Measurements from ENCODE around the gene PGLYRP2. TPM values are rescaled to one million over a fixed set of nuclear protein-coding genes. Genes with fewer than 3 reads are reported as not detected.

PGLYRP2 gene
- total and polyA plus RNA-seq, 2 donors (not counting 1 experiment from before 2014, with no cell fraction given), result not detected

- H3K36me3 ChIP-seq (ENCODE audit: control insufficient read depth, insufficient read depth, low read length), result no peaks in the 10 kb centered on the region
- no peaks in the 10 kb centered on the region for H3K79me2 ChIP-seq (ENCODE audit: control insufficient read depth, insufficient read depth, low read length)
- H3K4me3 ChIP-seq (replicated peaks in 1 of 4; ENCODE audit: control extremely low read depth in 1 of 4, insufficient read depth in 1 of 4, low read depth in 3 of 4, low read length in 4 of 4), result no peak overlapping the region
- no peak overlapping the region for H3K9ac ChIP-seq (ENCODE audit: insufficient read depth, low read length)
- no peaks in the 10 kb centered on the region for H3K4me1 ChIP-seq (ENCODE audit: control insufficient read depth, extremely low read depth, insufficient read depth, low read length)
- H3K9me3 ChIP-seq (ENCODE audit: control insufficient read depth, insufficient read depth, low read depth, low read length), result no peaks in the 10 kb centered on the region
- no peak for TF ChIP-seq EZH2 (IDR thresholded peaks at IDR 0.05; ENCODE audit: low read length, missing control alignments)
- TF ChIP-seq CTCF (conservative IDR thresholded peaks at IDR 0.05 in 1 of 2, IDR thresholded peaks at IDR 0.05 in 1 of 2; ENCODE audit: low read depth in 1 of 2, low read length in 2 of 2), result no peak
- H2AFZ ChIP-seq (ENCODE audit: low read length), result no peak overlapping the region
- H3K4me2 ChIP-seq (ENCODE audit: extremely low read depth, insufficient read depth, low read length), result no peak overlapping the region
- DNase-seq (ENCODE audit: low read depth in 2 of 2), result no peak
- no peaks in the 10 kb centered on the region for H4K20me1 ChIP-seq (ENCODE audit: control insufficient read depth, extremely low read depth, insufficient read depth, low read length)
- H3K27me3 ChIP-seq (ENCODE audit: control insufficient read depth, insufficient read depth, low read length), result no peaks in the 10 kb centered on the region
- H3K27ac ChIP-seq (ENCODE audit: insufficient read depth, low read length), result no peak overlapping the region
These were observed 22.3 kb upstream of the PGLYRP2 start for GRCh38 chr19:15501596-15501995.

GRCh38 chr19:15498910-15499309 is 19.6 kb upstream of the PGLYRP2 start:
- Histone ChIP-seq H3K4me2 (ENCODE audit: extremely low read depth, insufficient read depth, low read length) (no peak overlapping the region), H3K9me3 (ENCODE audit: control insufficient read depth, insufficient read depth, low read depth, low read length) (no peaks in the 10 kb centered on the region), H3K9ac (ENCODE audit: insufficient read depth, low read length) (no peak overlapping the region), H3K27me3 (ENCODE audit: control insufficient read depth, insufficient read depth, low read length) (no peaks in the 10 kb centered on the region), H3K4me1 (ENCODE audit: control insufficient read depth, extremely low read depth, insufficient read depth, low read length) (no peaks in the 10 kb centered on the region), H2AFZ (ENCODE audit: low read length) (no peak overlapping the region), H3K4me3 (replicated peaks in 1 of 4; ENCODE audit: control extremely low read depth in 1 of 4, insufficient read depth in 1 of 4, low read depth in 3 of 4, low read length in 4 of 4) (no peak overlapping the region), H4K20me1 (ENCODE audit: control insufficient read depth, extremely low read depth, insufficient read depth, low read length) (no peaks in the 10 kb centered on the region), H3K27ac (ENCODE audit: insufficient read depth, low read length) (no peak overlapping the region), H3K36me3 (ENCODE audit: control insufficient read depth, insufficient read depth, low read length) (no peaks in the 10 kb centered on the region), H3K79me2 (ENCODE audit: control insufficient read depth, insufficient read depth, low read length) (no peaks in the 10 kb centered on the region)
- no peak for TF ChIP-seq CTCF (conservative IDR thresholded peaks at IDR 0.05 in 1 of 2, IDR thresholded peaks at IDR 0.05 in 1 of 2; ENCODE audit: low read depth in 1 of 2, low read length in 2 of 2)
- no peak for TF ChIP-seq EZH2 (IDR thresholded peaks at IDR 0.05; ENCODE audit: low read length, missing control alignments)
- DNase-seq (ENCODE audit: low read depth in 2 of 2), result no peak

GRCh38 chr19:15498156-15498858 is 19.0 kb upstream of the PGLYRP2 start:
- H3K79me2 ChIP-seq (ENCODE audit: control insufficient read depth, insufficient read depth, low read length), result no peaks in the 10 kb centered on the region
- DNase-seq (ENCODE audit: low read depth in 2 of 2), result no peak
- TF ChIP-seq CTCF (conservative IDR thresholded peaks at IDR 0.05 in 1 of 2, IDR thresholded peaks at IDR 0.05 in 1 of 2; ENCODE audit: low read depth in 1 of 2, low read length in 2 of 2), result no peak
- no peak for TF ChIP-seq EZH2 (IDR thresholded peaks at IDR 0.05; ENCODE audit: low read length, missing control alignments)

More at GRCh38 chr19:15498156-15498858, 19.0 kb upstream of the PGLYRP2 start:
- no peak overlapping the region for H2AFZ ChIP-seq (ENCODE audit: low read length)
- H3K4me3 ChIP-seq (replicated peaks in 1 of 4; ENCODE audit: control extremely low read depth in 1 of 4, insufficient read depth in 1 of 4, low read depth in 3 of 4, low read length in 4 of 4), result no peak overlapping the region
- no peaks in the 10 kb centered on the region for H4K20me1 ChIP-seq (ENCODE audit: control insufficient read depth, extremely low read depth, insufficient read depth, low read length)
- no peak overlapping the region for H3K27ac ChIP-seq (ENCODE audit: insufficient read depth, low read length)
- no peak overlapping the region for H3K4me2 ChIP-seq (ENCODE audit: extremely low read depth, insufficient read depth, low read length)
- H3K27me3 ChIP-seq (ENCODE audit: control insufficient read depth, insufficient read depth, low read length), result no peaks in the 10 kb centered on the region
- no peak overlapping the region for H3K9ac ChIP-seq (ENCODE audit: insufficient read depth, low read length)
- no peaks in the 10 kb centered on the region for H3K4me1 ChIP-seq (ENCODE audit: control insufficient read depth, extremely low read depth, insufficient read depth, low read length)
- H3K9me3 ChIP-seq (ENCODE audit: control insufficient read depth, insufficient read depth, low read depth, low read length), result no peaks in the 10 kb centered on the region
- no peaks in the 10 kb centered on the region for H3K36me3 ChIP-seq (ENCODE audit: control insufficient read depth, insufficient read depth, low read length)

Data from fibroblast of lung (primary cell).